Mammary epithelial cell (primary cell): ENCODE data around the gene TMTC4.

Experiments used
- CTCF ChIP-seq, 2 donors: IDR thresholded peaks in 1 of 2; conservative IDR thresholded peaks in 1 of 2; 2 replicates each; pipeline ENCODE4 v1.5.1; 2011 to 2012; ENCODE audit warnings: inconsistent platforms in 2 of 2, low read length in 2 of 2, mild to moderate bottlenecking in 2 of 2, control low read depth in 1 of 2, low read depth in 1 of 2; ENCODE audit not compliant: insufficient read depth in 1 of 2; ENCODE audit errors: extremely low read depth in 1 of 2
- EZH2 ChIP-seq: IDR thresholded peaks from 2 replicates; pipeline ENCODE4 v1.6.1; 2012; ENCODE audit warnings: low read length, inconsistent platforms, borderline replicate concordance

GRCh38 chr13:100564444-100565223 is 110.0 kb downstream of the TMTC4 start:
- no peak for TF ChIP-seq CTCF (conservative IDR thresholded peaks at IDR 0.05 in 1 of 2, IDR thresholded peaks at IDR 0.05 in 1 of 2; ENCODE audit: extremely low read depth in 1 of 2, insufficient read depth in 1 of 2, low read depth in 1 of 2, low read length in 2 of 2)
- no peak for TF ChIP-seq EZH2
